H1 (cell line): ENCODE data around the gene U2SURP. TPM values are rescaled to one million over a fixed set of nuclear protein-coding genes. Genes with fewer than 3 reads are reported as not detected.
"Not testable (repeated sequence)": the region's sequence is repeated elsewhere in the genome, so short reads cannot be mapped to it uniquely, and the experiment has no call there.

Experiments
- CTCF ChIA-PET: fragments of 300-600 bp; sonication (Branson Sonifier 250); formaldehyde crosslinking; loops from one replicate; lab custom pipeline; 2021; ENCODE audit not compliant: partially characterized antibody; lab: Charles Lee
- POLR2A ChIA-PET: fragments of 300-600 bp; sonication (Branson Sonifier 250); formaldehyde crosslinking; loops from one replicate; lab custom pipeline; 2021; ENCODE audit warnings: inconsistent platforms; ENCODE audit not compliant: partially characterized antibody; lab: Charles Lee
- DNase-seq, 2 experiments: peaks; one replicate each; pipeline versions ENCODE4 v3.0.0 to v3.0.0-alpha.2; 2010 to 2022; ENCODE audit warnings: low spot score in 2 of 2, low read depth in 1 of 2, mixed read lengths in 1 of 2
- FAIRE-seq: peaks from 2 replicates; lab custom pipeline; 2011; peaks lifted over from hg19 to GRCh38; lab: Jason Lieb, UNC
- H2AFZ ChIP-seq: 2 replicates; pipeline ENCODE4 v1.8.1; 2012; ENCODE audit warnings: low read length, inconsistent platforms
- H2AK5ac ChIP-seq: 2 replicates; pipeline ENCODE4 v1.6.1; 2013; ENCODE audit warnings: low read depth, low read length
- H2BK120ac ChIP-seq: replicated peaks from 2 replicates; pipeline ENCODE3; 2013; ENCODE audit warnings: low read depth, low read length, inconsistent platforms
- H2BK12ac ChIP-seq: 2 replicates; pipeline ENCODE4 v1.6.1; 2013; ENCODE audit warnings: low read depth, low read length
- H2BK15ac ChIP-seq: 2 replicates; pipeline ENCODE4 v1.6.1; 2013; ENCODE audit warnings: low read length
- H2BK20ac ChIP-seq: 2 replicates; pipeline ENCODE4 v1.6.1; 2013; ENCODE audit warnings: low read length
- H2BK5ac ChIP-seq: 2 replicates; pipeline ENCODE4 v1.6.1; 2013; ENCODE audit warnings: low read depth, low read length
- H3K14ac ChIP-seq: 2 replicates; pipeline ENCODE4 v1.6.1; 2013; ENCODE audit warnings: inconsistent platforms; ENCODE audit not compliant: insufficient read length
- H3K18ac ChIP-seq: 2 replicates; pipeline ENCODE4 v1.6.1; 2013; ENCODE audit warnings: low read length; ENCODE audit errors: extremely low read depth
- H3K23ac ChIP-seq: 2 replicates; pipeline ENCODE4 v1.6.1; 2013; ENCODE audit warnings: inconsistent platforms; ENCODE audit not compliant: insufficient read length
- H3K23me2 ChIP-seq: 2 replicates; pipeline ENCODE4 v1.6.1; 2013; ENCODE audit warnings: low read depth, low read length
- H3K27ac ChIP-seq: 2 replicates; pipeline ENCODE4 v1.6.1; 2011; ENCODE audit warnings: low read depth, low read length, inconsistent platforms
- H3K27me3 ChIP-seq, 4 experiments: replicated peaks in 1 of 4; 1 replicate in 1 of 4; 2 replicates in 3 of 4; pipeline versions ENCODE4 v1.6.1 to v1.8.1; 2011 to 2013; ENCODE audit warnings: low read length in 3 of 4, mild to moderate bottlenecking in 3 of 4, inconsistent platforms in 2 of 4, mixed read lengths in 2 of 4, moderate library complexity in 1 of 4; ENCODE audit not compliant: control insufficient read depth in 3 of 4, insufficient read depth in 3 of 4; ENCODE audit errors: extremely low read depth in 1 of 4
- H3K36me3 ChIP-seq, 4 experiments: 2 replicates each; pipeline versions ENCODE4 v1.6.1 to v1.8.1; 2011 to 2013; ENCODE audit warnings: mild to moderate bottlenecking in 4 of 4, low read length in 3 of 4, moderate library complexity in 2 of 4, control low read depth in 1 of 4, inconsistent platforms in 1 of 4; ENCODE audit not compliant: insufficient read depth in 4 of 4, control insufficient read depth in 2 of 4
- H3K4ac ChIP-seq: replicated peaks from 2 replicates; pipeline ENCODE3; 2013; ENCODE audit warnings: low read length, low read depth, mixed read lengths, inconsistent platforms; ENCODE audit not compliant: insufficient read length
- H3K4me1 ChIP-seq, 4 experiments: replicated peaks in 1 of 4; 1 replicate in 1 of 4; 2 replicates in 3 of 4; pipeline versions ENCODE4 v1.6.1 to v1.8.1; 2011 to 2013; ENCODE audit warnings: low read length in 3 of 4, inconsistent platforms in 2 of 4, mixed read lengths in 1 of 4; ENCODE audit not compliant: insufficient read depth in 4 of 4, control insufficient read depth in 3 of 4
- H3K4me2 ChIP-seq, 2 experiments: 2 replicates each; pipeline versions ENCODE4 v1.6.1 to v1.8.1; 2011 to 2013; ENCODE audit warnings: low read depth in 2 of 2, low read length in 2 of 2, control low read depth in 1 of 2, inconsistent platforms in 1 of 2, mild to moderate bottlenecking in 1 of 2; ENCODE audit not compliant: insufficient read depth in 1 of 2
- H3K4me3 ChIP-seq, 4 experiments: fragments of 200-600, 300-600 bp in 1 of 4; sonication (generic), shearing (Covaris generic), sonication (Bioruptor Twin) in 1 of 4; 2 replicates each; pipeline versions ENCODE4 v1.5.1 to v1.8.1; 2011 to 2016; ENCODE audit warnings: low read length in 4 of 4, low read depth in 3 of 4, control low read depth in 2 of 4, inconsistent platforms in 2 of 4, mild to moderate bottlenecking in 2 of 4, mixed read lengths in 1 of 4, moderate library complexity in 1 of 4; ENCODE audit not compliant: insufficient read depth in 2 of 4; ENCODE audit errors: extremely low read depth in 1 of 4
- H3K56ac ChIP-seq: replicated peaks from 2 replicates; pipeline ENCODE3; 2013; ENCODE audit warnings: low read depth, mild to moderate bottlenecking, mixed read lengths, low read length, inconsistent platforms; ENCODE audit not compliant: insufficient read length
- H3K79me1 ChIP-seq: 2 replicates; pipeline ENCODE4 v1.6.1; 2013; ENCODE audit warnings: low read depth, low read length, control low read depth
- H3K79me2 ChIP-seq, 2 experiments: 2 replicates each; pipeline versions ENCODE4 v1.6.1 to v1.8.1; 2012 to 2013; ENCODE audit warnings: low read length in 2 of 2, mild to moderate bottlenecking in 2 of 2, inconsistent platforms in 1 of 2; ENCODE audit not compliant: insufficient read depth in 2 of 2, control insufficient read depth in 1 of 2
- H3K9ac ChIP-seq, 4 experiments: replicated peaks in 1 of 4; 1 replicate in 1 of 4; 2 replicates in 3 of 4; pipeline versions ENCODE4 v1.6.1 to v1.8.1; 2011 to 2013; ENCODE audit warnings: low read depth in 3 of 4, low read length in 3 of 4, control low read depth in 2 of 4, mild to moderate bottlenecking in 2 of 4, moderate library complexity in 2 of 4, inconsistent platforms in 1 of 4; ENCODE audit errors: extremely low read depth in 1 of 4
- H3K9me3 ChIP-seq, 2 experiments: 2 replicates each; pipeline versions ENCODE4 v1.6.1 to v1.8.1; 2012 to 2013; ENCODE audit warnings: mild to moderate bottlenecking in 2 of 2, moderate library complexity in 2 of 2, control low read depth in 1 of 2, inconsistent platforms in 1 of 2, low read depth in 1 of 2, low read length in 1 of 2, mixed read lengths in 1 of 2; ENCODE audit not compliant: insufficient read depth in 2 of 2
- H4K20me1 ChIP-seq, 2 experiments: replicated peaks in 1 of 2; 2 replicates each; pipeline versions ENCODE3 to v1.8.1; 2011 to 2013; ENCODE audit warnings: inconsistent platforms in 2 of 2, low read length in 2 of 2, mild to moderate bottlenecking in 1 of 2; ENCODE audit not compliant: insufficient read depth in 2 of 2, control insufficient read depth in 1 of 2
- H4K5ac ChIP-seq: 2 replicates; pipeline ENCODE4 v1.6.1; 2013; ENCODE audit warnings: low read length, low read depth, mixed read lengths, inconsistent platforms; ENCODE audit not compliant: insufficient read length
- H4K8ac ChIP-seq: 2 replicates; pipeline ENCODE4 v1.8.0; 2013; ENCODE audit warnings: mild to moderate bottlenecking, moderate library complexity, low read length, inconsistent platforms; ENCODE audit not compliant: insufficient read depth; ENCODE audit errors: extremely low read depth
- H4K91ac ChIP-seq: replicated peaks from 2 replicates; pipeline ENCODE3; 2013; ENCODE audit warnings: low read length, mixed read lengths, inconsistent platforms; ENCODE audit not compliant: insufficient read length
- WGBS, 2 experiments: shearing (Covaris generic) in 1 of 2; methylation state at CpG; one replicate each; pipeline versions ENCODE4 v1.1.6 to v1.1.7; 2013 to 2015; ENCODE audit warnings: low lambda C conversion rate in 2 of 2, mixed read lengths in 2 of 2, inconsistent platforms in 1 of 2, low coverage in 1 of 2, missing lambda C conversion rate in 1 of 2; ENCODE audit not compliant: insufficient replicate concordance in 2 of 2, insufficient coverage in 1 of 2, insufficient read length in 1 of 2; ENCODE audit errors: extremely low coverage in 1 of 2, missing lambda C conversion rate in 1 of 2; 5-methylcytosine and 5-hydroxymethylcytosine counted together
- polyA plus RNA-seq, 7 experiments: library from polyadenylated mRNA; depleted of rRNA in 3 of 7; stranded (reverse) in 5 of 7; unstranded in 2 of 7; fragments of >200 nt in 5 of 7; fragments of 200-250 nt in 2 of 7; gene quantifications; 1 replicate in 5 of 7; 2 replicates in 1 of 7; 4 replicates in 1 of 7; pipeline versions ENCODE4 v1.2.1 to v1.2.3, GENCODE V29; 2011 to 2013; ENCODE audit warnings: missing spikeins in 2 of 7, mixed read lengths in 2 of 7
- total RNA-seq: library from RNA; stranded (reverse); fragmentation: NEBNext Ultra II Directional; extraction: Animal tissue kit (Norgen Biotek cat#: 25700); gene quantifications from 2 replicates; pipeline ENCODE4 v1.2.1, GENCODE V29; 2021

U2SURP gene
- total and polyA plus RNA-seq, 2 of the 8 experiments (the other 6 are each of a cell fraction or from before 2014, with no cell fraction given) = 22.2 to 167 TPM

DNA sequence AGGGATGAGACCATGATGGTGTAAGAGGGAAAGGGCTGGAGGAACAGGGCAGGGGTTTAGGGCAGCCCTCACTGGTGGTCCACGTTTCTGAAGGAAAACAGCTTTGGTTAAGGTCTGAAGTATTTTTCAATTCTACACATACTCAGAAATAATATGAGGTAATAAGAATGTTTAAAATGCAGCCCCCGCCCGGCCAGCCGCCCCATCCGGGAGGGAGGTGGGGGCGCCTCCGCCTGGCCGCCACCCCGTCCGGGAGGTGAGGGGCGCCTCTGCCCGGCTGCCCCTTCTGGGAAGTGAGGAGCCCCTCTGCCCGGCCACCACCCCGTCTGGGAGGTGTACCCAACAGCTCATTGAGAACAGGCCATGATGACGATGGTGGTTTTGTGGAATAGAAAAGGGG is 72.2 kb downstream of the U2SURP start:
- H3K4ac ChIP-seq, H3K9ac ChIP-seq, POLR2A ChIA-PET, H3K9me3 ChIP-seq, H2AFZ ChIP-seq, H3K23ac ChIP-seq, H3K27ac ChIP-seq, CTCF ChIA-PET, H2BK120ac ChIP-seq, H3K14ac ChIP-seq, DNase-seq, H3K18ac ChIP-seq, H2BK15ac ChIP-seq, H3K56ac ChIP-seq, H3K4me3 ChIP-seq, H3K79me1 ChIP-seq, H3K36me3 ChIP-seq, H4K8ac ChIP-seq, H3K4me2 ChIP-seq, H3K23me2 ChIP-seq, H3K27me3 ChIP-seq, H2AK5ac ChIP-seq, H4K91ac ChIP-seq, H2BK5ac ChIP-seq, H4K20me1 ChIP-seq, H2BK20ac ChIP-seq, H2BK12ac ChIP-seq, H3K79me2 ChIP-seq, H4K5ac ChIP-seq, H3K4me1 ChIP-seq, FAIRE-seq: not testable (repeated sequence)
- 92% methylated on average over 7 of the region's 15 CpGs; no CpG with 5 or more reads in 1 of the 2 experiments for WGBS, 2 experiments

DNA sequence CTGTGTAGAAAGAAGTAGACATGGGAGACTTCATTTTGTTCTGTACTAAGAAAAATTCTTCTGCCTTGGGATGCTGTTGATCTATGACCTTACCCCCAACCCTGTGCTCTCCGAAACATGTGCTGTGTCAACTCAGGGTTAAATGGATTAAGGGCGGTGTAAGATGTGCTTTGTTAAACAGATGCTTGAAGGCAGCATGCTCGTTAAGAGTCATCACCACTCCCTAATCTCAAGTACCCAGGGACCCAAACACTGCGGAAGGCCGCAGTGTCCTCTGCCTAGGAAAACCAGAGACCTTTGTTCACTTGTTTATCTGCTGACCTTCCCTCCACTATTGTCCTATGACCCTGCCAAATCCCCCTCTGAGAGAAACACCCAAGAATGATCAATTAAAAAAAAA is 72.6 kb downstream of the U2SURP start:
- 85% methylated on average over 5 of the region's 5 CpGs; no CpG with 5 or more reads in 1 of the 2 experiments for WGBS, 2 experiments
- FAIRE-seq = not testable (repeated sequence)

More for the DNA sequence above, 72.6 kb downstream of the U2SURP start:
- H2BK20ac ChIP-seq, DNase-seq, H3K4me2 ChIP-seq, H3K14ac ChIP-seq, H3K23ac ChIP-seq, H3K56ac ChIP-seq, H4K20me1 ChIP-seq, H3K27me3 ChIP-seq, H4K91ac ChIP-seq, H3K79me1 ChIP-seq, H3K23me2 ChIP-seq, H2AK5ac ChIP-seq, H2BK12ac ChIP-seq, H2BK15ac ChIP-seq, H2BK120ac ChIP-seq, H3K4me1 ChIP-seq, H3K36me3 ChIP-seq, H4K8ac ChIP-seq, H3K9me3 ChIP-seq, H3K4me3 ChIP-seq, H3K79me2 ChIP-seq, H2BK5ac ChIP-seq, H4K5ac ChIP-seq, H3K18ac ChIP-seq, H3K9ac ChIP-seq, H3K4ac ChIP-seq, H3K27ac ChIP-seq, H2AFZ ChIP-seq: not testable (repeated sequence)
- CTCF ChIA-PET = interaction anchor here (0.6 kb wide), 1 partner anchor 17 kb away, joined by 3 read pairs; no protein-coding TSS in a partner anchor
- POLR2A ChIA-PET = interaction anchor here (1.0 kb wide), 1 partner anchor 9 kb away, joined by 5 read pairs; no protein-coding TSS in a partner anchor
